T-helper 22 cell (primary cell): ENCODE measurements around the gene ZGLP1.

ENCODE experiments used
- DNase-seq: peaks from one replicate; pipeline ENCODE4 v3.0.0-alpha.2; 2020; ENCODE audit warnings: low read depth

ZGLP1 gene

DNA sequence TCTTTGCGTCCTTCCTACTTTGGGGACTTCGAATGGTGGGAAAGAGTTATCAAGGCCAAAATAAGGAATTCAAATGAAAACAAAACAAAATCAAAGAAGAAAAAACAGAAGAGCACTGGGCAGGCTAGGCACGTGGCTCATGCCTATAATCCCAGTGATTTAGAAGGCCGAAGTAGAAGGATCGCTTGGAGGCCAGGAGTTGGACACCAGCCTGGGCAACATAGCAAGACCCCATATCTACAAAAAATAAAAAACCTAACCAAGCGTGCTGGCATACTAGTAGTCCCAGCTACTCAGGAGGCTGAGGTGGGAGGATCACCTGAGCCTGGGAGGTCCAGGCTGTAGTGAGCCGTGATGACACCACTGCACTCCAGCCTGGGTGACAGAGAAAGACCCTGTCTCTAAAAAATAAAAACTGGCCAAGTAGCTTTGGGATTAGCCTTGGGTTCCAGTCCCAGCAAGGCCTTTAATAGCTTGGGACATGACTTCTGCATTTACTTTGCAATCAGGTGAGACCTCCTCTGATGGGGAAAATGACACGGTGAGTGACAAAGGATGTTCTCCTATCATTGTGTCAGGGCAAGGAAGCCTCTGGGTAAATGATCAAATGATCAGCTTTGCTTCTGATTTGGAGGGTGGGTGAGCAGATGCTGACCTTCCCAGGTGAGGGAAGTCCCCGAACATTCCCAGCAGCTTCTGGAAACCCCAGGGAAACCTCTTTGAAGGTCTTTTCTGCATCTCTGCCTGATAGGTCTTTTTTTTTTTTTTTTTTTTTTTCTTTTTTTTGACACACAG is 31.6 kb downstream of the ZGLP1 start:
- no peak for DNase-seq

DNA sequence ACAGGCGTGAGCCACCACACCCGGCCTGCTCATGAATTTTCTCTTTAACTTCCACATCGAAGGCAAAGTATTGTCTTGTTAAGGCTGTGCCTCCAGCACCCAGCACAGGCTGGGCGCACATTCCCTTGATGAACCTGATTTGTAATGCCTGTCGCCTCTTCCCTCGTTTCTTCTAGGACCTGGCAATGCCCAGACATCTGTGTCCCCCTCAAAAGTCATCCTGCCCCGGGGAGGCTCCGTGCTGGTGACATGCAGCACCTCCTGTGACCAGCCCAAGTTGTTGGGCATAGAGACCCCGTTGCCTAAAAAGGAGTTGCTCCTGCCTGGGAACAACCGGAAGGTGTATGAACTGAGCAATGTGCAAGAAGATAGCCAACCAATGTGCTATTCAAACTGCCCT is 35.0 kb downstream of the ZGLP1 start:
- no peak for DNase-seq

GRCh38 chr19:10271543-10272086 is 38.0 kb downstream of the ZGLP1 start:
- peak; percentile 39 for DNase-seq

- peak; percentile 54 for DNase-seq
Observed at GRCh38 chr19:10270616-10271394, 38.8 kb downstream of the ZGLP1 start, which contains the start of gene ICAM1. Gene ICAM1 (plus strand): TSS chr19:10271120. CDS start chr19:10271160, 40 bp downstream.

GRCh38 chr19:10270180-10270615 is 39.4 kb downstream of the ZGLP1 start:
- peak; percentile 54 for DNase-seq

- peak; percentile 67 for DNase-seq
Observed at GRCh38 chr19:10269333-10270179, 40.1 kb downstream of the ZGLP1 start.

DNA sequence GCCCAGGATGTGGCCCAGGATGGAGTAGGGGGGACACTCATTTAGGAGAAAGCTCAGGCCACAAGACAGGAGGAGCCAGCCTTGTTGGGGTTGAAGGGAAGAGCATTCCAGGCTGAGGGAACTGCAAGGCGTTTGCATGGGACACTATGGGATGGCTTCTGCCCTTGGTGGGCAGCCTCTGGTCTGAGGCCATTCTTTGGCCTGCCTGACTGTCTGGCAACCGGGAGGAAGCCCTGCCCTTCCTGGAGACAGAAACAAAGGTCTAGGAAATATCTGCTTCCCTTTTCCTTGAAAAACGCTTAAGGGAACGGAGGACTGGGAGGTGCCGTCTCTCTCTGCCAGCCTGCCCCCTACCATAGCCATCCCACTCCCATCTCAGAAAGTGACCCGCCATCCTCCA is 41.5 kb downstream of the ZGLP1 start:
- no peak for DNase-seq

- DNase-seq: no peak
Observed at GRCh38 chr19:10266706-10267105, 42.9 kb downstream of the ZGLP1 start.

- DNase-seq: no peak
Observed at GRCh38 chr19:10262771-10263170, 46.8 kb downstream of the ZGLP1 start.

DNA sequence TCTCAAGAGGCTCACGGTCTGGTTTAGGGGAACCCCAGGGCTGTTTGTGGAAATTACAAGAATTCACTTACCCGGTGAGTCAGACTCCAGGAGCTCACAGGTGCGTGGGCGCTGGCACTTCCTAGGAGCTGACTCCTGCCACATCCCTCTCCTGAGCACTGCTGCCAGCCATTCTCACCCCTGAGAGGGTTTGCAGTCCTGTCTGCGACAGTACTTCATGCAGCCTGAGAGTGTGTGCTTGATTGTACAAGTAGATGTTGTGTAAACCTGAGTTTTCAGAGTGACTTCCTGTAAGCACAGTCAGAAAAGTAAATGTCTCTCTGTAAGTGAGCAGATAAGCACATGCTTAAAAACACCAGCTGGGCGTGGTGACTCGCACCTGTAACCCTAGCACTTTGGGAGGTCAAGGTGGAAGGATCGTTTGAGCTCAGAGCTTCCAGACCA is 49.5 kb downstream of the ZGLP1 start:
- no peak for DNase-seq

DNA sequence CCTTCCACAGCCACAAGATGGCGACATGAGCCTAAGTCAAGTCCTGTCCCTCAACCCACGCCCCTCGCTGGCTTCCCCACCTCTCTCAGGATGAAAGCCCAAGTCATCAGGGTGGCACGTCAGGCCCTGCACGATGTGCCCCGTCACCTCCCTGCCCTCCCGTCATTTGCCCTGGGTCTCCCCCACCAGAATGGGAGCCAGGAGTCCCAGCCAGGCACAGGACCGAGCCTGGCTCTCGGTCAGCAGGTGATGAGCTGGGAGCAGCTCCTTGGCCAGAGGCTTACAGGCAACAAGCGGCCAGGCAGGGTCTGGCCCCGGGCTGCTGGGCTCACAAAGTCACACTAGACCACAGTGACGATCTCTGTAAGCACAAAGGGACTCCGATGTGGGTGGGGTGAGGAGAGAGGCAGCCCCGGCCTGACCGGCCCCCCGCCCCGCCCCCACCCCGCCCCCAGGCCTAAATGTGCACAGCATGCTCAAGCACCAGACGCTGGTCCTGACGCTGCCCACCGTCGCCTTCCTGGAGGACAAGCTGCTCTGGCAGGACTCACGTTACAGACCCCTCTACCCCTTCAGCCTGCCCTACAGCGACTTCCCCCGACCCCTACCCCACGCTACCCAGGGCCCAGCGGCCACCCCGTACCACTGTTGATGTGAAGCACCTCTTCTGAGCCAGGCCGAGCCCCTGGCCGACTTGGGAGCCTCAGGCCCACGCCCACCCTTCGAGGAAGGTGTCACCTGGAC is 50.3 kb downstream of the ZGLP1 start:
- DNase-seq: peak; percentile 76

GRCh38 chr19:10258080-10258710 is 51.4 kb downstream of the ZGLP1 start:
- DNase-seq: no peak

DNA sequence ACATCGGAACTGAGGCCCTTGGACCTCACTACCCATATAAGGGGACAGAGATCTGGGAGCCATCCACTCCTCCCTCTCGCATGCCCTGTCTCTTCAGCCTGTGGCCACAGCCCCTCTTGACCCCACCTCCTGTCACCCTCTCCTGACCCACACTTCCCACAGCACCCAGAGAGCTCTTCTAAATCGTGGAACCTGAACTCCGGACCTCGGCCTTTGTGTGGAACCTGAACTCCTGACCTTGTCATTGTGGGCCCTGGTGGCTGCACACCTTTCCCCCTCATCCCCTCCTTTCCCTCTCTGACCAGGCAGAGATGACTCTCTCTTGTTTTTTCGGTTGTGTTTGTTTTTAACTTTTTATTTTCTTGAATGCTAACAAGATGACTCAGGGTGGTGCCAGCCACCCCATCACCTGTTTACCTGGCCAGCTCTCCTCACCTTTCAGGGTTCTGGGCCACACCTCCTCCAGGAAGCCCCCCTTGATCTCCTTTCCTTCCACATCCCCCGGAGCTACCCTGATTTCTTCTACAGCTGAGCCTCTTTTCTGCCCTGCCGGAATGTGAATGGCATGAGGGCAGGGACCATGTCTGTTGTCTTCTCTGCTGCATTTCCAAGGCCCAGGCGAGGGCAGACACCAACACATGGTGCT is 52.5 kb downstream of the ZGLP1 start:
- no peak for DNase-seq

DNA sequence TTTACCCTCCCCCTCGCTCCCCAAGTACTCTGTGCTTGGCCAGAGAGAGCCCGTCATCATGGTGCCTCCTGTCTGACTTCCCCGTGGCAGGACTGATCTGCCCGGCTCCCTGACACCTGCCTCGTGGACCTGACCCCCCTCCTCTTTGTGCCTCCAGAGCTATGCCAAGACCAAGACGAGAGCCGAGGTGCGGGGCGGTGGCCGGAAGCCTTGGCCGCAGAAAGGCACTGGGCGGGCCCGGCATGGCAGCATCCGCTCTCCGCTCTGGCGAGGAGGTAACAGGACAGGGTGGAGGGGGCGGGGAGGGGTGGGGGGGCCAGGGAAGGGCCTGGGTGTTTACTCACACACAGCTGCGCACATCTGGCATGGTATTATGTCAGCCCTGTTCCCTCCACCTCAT is 53.1 kb downstream of the ZGLP1 start:
- no peak for DNase-seq

- DNase-seq: no peak
Observed at GRCh38 chr19:10255358-10255757, 54.3 kb downstream of the ZGLP1 start.
